ENCODE results near the gene EPHA7.

EPHA7 gene

DNA sequence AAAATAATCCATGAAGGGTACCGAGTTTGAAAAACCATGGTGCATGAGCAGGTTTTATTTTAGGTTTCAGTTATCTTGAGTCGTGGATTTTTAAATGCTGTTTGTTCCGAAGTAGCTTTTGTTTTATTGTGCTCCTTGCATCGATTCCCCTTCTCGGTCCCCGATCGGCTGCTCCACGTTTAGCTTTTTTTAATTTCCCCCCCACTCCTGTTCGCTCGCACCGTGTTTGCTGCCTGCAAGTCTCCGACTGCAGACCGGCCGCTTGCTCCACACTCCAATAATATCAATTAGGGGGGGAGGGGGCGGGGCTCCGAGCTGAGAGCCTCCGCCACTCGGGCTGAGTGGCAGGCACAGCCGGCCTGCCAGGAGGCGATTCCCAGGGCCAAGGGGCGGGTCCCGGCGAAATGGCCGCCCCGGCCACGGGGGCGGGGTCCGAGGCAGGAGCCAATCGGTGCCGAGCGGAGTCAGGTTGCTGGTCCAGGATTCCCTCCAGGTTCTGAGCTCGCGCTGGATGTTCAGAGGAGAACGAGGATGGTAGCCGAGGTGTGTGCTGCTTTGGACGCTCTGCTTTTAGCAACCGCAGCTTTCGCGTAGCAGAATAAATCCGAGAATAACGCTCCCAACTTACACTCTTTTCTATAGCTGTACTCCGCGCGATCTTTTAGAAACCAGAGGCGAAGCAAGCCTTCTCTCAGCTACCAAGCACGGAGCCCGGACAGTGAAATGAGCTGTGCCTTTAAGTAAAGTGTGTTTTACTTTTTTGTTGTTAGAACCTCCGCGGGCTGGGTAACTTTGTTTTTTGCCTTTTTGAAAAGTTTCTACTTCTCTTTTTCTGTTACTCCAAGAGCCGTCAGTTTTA lies at the start of gene EPHA7:
Gene EPHA7, minus strand, starts transcription at position 256 of the 859 bp plus-strand sequence. Its CDS starts 218 bp downstream, at position 38.
- DNase-seq = peak; percentile 12

DNA sequence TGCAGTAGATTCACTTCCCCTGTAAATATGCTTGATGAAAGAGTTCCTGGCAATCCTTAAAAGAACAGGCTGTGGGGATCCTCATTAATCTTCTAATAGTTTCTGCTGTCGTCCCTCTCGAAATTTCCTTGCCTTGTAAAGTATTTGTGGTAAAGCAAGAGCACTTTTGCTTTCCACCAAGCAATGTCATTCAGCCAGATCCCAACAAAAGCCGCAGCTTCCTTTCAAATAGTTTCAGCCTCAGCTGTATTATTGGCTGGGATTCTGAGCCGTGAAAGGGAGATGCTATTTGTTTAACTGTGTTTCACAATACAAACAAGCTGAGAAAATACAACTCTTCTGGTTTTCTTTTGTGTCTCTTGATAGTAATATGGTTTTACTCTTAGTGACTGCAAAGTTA lies 48.9 kb upstream of the EPHA7 start:
- DNase-seq = no peak

DNA sequence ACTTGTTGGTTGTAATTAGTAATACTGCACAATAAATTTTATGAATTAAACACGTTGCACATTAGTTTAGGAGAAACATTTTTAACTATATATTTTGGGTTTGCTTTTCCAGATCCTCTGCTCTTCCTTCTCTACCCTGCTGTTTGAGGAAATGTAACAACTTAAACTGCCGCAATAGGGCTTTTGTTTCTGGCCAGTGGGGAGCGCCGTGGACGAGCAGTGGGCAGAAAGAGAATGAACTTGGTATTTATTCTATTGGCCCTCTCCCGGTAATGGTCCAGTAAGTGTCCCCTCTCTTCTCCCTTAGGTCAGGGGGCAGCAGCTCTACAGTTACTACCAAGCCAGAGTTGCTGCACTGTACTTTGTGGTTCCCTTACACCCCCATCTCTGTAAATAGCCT lies 35.2 kb upstream of the EPHA7 start:
- DNase-seq = no peak

DNA sequence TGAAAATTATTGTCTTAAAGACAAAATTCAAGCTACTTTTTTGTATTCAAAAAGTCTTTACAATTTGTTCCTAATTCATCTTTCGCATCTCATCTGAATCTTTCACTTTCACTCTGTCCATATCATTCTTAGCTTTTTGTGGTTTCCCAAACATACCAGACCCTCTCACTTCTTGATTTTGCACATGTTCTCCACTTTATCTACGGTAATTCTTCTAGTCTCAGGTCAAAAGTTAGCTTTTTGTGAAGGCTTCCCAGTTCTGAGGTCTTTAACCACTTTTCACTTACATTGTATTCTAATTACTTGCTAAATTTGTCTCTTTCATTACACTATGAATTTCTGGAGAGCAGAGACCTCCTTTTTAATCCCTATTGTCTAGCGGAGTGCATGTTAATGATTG lies 34.6 kb upstream of the EPHA7 start:
- no peak for DNase-seq

DNA sequence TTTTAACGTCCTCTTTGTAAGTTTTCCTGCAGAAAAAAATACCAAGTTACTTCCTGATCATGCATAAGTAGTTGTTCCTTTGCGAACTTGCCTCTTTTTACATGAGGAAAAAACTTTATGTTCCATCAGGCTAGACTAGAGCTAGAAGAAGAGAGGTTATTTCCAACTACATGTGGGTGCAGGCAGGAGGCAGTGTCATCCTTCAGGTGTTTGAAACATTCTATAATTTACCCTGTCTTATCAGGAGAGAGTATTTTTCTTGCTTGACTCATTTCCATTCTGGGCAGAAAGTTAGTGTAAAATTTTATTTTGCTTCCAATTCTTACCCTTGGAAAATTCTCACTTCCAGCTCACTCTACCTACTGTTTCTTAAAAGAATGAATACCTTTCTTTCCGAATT lies 28.5 kb upstream of the EPHA7 start:
- DNase-seq = no peak

DNA sequence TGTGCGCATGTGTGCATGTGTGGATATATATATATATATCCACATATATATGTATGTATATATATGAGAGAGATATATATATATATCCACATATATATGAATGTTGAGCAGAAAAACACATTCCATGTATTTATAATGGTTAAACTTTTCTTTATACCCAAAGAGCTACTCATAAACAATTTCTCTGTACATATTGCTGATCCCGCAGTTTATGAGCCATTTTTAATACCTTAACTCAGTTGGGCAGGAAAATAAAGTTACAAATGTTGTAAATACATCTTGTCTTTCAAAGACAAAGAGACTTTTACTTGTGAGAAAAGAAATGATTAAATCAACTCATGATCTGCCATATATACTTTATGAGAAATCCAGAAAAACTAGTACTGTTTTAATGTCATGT lies 18.1 kb upstream of the EPHA7 start:
- no peak for DNase-seq

DNA sequence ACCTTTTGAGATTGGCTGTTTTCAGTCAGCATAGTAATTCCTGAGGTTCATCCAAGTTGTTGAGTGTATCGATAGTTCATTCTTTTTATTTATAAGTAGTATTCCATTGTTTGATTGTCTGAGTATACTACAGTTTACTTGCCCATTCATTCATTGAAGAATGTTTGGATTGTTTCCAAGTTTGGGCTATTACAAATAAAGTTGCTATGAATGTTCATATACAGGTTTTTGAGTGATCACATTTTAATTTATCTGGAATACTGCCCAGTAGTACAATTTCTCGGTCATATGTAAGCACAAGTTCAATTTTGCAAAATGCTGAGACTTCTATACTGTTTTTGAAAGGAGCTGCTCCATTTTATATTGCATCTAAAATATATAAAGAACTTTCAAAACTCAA lies 14.2 kb upstream of the EPHA7 start:
- no peak for DNase-seq

DNA sequence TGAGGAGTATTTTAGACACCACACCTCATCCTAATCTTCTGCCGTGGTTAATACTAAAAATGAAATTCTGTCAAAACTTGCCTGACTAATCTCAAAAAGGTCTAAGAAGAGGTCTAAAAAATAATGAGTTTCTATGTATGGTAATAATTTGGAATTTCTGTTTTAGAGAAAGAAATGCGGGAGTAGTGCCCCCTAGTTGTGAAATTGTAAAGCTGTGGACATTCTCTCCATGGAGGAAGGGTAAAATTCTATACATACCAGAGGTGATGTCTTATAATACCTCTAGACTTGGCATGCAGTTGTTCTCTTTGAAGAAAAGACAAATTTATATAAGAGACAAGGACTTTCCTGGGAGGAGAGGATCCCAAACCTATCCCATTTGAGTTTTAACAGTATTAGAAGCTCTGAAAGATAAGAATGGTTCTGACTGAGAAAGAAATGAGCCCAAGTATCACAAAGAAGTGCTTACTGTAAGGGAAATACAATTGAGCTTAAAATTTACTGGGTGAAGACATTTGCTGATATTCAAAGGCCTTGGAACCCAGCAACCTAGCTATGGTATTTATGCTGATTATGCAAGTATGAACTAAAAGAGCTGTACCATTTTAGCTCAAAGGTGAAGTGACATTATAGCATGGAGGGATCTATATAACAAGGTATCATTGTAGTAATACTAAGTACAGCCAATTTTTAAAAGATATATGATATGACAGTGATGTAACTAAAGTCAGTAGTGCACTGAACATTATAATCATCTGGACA lies 5.1 kb upstream of the EPHA7 start:
- DNase-seq = no peak

DNA sequence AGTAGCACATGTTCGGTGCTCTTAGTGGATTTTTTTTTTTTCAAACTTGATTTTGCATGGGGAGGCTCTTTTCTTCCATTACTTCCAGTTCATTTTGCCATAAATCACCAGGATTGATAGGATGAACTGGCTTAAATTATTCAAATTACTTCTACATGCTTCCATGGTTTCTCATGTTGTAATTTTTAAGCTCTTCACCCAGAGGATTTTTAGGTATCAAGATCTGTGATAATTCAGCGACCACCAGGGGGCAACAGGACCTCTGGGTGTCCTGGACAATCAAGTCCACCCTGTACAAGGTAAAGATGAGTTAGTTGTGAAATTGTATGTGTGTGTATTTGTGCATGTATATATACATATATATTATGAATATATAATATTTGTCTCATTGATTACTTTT lies 4.2 kb upstream of the EPHA7 start:
- DNase-seq = no peak

DNA sequence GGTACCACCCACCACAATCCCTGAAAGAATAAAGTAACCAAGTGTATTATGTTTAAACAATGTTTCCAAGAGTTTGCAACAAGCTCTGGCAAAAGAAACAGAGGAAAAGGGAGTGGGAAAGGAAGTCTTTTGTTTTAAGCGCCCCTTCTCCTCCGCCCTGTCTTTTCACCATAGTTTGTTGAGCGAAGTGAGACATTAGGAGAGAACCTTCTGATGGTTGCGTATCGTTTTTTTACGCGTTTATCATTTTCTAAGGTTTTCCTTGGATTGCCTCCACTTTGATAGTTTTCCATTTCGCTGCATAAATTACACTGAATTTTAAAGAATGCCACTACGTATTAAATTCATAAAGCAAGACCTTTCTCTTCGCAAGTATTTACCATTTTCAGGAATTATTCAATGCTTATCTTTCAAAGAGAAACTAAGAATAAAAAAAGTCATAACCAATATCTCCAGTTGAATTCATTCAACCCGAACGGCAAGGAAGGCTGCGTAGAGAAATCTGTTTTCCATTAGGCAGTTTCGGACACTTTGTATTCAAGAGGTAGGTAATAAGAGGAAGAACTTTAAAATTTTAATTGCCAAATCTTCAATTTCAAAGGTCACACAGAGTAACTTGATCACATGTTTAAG lies 920 bp upstream of the EPHA7 start:
- DNase-seq = no peak

DNA sequence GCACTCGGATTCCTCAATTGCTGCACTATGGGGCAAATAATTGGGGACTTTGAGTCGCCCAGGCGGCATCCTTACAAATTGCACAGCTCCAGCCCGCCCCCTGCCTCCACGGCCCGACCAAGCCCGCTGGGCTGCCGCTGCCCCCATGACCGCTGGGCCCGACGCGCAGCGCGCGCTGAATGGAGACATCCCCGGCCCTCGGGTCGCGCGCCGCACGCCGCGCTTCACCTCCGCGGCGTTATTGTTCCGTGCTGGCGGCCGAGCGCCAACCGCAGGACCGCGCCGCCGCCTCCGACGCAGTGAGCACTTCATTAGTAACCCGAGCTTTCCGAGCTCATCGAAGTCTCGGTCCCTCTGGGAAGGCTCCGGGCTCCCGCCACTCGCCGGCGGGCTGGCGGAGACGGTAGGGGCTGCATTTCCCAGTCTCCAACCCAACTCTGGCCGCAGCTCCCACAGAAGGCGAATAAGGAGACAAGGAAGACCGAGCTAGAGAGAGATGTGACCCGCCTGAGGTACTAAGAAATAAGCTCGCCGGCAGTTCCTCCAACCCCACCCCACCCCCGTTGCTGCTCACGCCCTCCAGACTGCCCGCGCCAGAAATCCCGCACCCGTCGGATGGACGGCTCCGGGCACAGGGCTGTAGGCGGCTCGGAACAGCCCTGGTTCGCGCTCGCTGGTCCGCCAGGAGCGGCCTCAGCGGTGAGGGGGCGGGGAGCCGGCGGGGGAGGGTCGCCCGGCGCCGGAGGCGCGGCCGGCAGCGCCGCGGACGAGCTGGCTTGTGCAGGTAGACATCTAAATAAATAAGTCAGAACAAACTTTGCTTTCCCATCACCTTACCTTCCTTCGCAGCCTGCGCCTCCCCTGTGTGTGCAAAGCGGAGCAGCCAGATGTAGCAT lies 703 bp downstream of the EPHA7 start:
- DNase-seq = no peak

DNA sequence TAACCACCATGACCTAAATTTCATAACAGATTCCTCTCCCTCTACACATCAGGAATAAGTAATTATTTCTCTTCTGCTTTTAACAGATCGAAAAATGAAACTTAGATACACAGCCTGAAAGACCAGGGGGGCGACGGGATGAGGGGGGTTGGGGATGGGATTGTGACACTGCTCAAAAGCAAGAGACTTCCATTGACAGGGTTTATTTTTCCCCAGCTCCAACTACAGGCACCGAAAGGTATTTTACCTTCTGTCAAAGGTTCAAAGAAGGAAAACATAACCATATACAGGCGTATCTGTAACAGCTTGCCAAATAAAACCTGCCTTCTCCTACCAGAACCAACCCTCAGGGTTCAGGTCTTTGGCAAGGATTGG lies 1.3 kb downstream of the EPHA7 start:
- DNase-seq = no peak

DNA sequence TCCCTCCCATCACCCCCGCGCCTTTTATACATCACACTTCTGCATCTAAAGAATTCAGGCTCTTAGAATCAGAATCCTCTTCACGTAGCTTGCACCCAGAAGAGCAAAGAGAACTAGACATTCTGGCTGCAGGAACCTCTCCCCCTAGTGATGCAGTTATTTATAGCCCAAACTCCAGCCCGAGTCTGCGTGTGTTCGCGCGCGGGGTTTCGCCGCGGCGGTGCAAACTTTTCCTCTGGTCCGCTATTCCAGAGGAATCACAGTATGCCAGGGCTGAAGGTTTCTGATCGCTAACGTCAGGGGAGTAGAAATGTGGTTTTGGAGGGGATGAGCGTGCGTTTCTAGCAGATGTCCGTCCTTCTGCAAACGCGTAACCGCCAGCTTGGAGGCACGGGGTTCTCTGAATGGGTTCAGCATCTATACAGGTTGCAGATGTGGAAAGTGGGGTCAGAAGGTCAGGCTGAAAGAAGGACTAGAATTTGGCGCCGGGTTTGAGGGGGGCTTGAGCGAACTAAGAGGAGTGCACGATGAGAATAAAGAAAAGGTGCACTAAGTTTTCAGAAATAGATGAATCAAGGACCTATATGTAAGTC lies 1.8 kb downstream of the EPHA7 start:
- DNase-seq = no peak

DNA sequence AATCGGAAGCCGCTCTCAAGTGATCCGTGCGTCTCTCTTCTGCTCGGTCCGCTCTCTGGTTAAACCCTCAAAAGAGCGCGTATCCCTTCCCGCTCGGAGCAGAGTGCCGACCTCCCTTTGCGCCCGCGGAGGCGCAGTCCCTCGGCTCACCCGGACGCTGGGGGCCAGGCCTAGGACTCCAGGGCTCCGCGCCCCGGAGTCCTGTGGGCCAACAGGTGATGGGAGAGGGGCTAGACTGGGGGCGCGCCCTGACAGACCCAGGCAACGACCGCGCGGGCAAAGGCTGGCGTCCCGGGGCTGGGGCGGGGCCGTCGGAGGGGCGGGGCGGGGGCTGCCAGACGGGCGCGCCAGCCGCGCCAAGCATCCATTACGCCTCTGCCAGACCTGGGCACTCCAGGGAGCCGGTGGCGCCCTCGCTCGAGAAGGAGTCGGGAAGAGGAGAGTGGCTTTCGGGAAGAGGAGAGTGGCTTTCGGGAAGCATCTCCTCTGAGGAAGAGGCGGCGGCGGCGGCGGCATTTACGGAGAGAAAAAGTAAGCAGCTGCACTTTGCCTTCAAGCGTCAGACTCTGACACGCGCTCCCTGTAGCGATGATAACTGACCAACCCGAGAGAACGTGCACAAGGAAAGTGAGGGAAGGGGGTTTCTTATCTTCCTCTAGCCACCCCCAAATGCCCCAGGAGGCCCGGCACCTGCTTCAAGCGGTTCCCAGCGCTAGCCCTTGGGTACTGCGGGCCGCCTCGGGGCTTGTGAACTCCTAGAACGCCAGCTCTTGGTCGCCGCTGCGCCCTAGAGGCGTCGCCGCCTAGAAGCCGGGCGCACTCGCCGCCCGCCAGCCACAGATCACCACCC lies 2.6 kb downstream of the EPHA7 start:
- no peak for DNase-seq

DNA sequence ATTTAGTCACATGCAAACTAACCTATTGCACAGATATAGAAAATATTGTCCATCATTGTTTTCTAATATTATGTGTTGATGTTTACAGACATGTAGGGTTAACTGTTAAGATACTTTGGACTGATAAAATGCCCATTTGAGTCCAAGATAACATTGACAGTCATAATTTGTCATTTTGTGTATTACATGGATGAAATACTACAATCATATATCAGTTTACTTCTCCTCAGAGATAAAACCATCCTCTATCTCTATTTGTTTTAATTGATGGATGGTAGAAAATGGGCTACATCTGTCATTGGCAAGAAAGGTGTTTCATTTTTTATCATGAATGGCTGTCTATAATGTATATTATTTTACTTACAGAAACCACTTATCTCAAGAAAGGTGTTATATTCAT lies 6.2 kb downstream of the EPHA7 start:
- no peak for DNase-seq

DNA sequence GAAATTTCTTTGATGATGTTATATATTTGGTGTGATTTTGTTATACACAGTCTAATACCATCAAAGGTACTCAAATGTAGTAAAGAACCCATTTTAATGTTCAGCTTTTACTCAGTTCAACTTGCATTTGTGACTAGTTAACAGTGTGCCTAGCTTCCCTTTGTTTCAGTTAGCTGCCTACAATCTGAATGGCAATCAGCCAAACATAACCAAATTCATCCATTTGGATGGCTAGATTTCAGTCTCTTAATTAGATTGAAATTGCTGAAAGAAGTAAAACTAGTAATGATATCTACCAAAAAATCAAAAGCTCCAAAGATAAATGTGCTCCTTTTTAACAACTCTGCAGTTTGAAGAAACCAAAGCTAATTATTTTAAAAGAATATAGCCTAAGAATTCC lies 6.9 kb downstream of the EPHA7 start:
- no peak for DNase-seq

DNA sequence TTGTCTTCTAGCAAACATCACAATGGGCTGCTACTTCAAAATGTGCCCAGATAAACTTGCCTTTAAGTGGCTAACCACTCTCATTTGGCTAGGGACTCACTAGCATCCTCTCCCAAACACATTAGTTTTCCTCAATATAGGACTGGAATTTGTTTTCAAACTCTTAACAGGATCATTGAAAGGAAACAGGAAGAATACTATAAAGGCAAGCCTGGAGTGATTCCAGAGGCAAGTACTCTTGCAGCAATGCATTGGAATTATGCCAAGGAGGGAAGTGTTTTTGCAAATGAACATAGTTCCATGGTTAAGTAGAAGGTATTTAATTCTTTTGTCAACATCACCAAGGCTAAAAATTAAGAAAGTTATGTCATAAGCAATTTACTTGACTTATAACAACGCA lies 12.2 kb downstream of the EPHA7 start:
- no peak for DNase-seq

DNA sequence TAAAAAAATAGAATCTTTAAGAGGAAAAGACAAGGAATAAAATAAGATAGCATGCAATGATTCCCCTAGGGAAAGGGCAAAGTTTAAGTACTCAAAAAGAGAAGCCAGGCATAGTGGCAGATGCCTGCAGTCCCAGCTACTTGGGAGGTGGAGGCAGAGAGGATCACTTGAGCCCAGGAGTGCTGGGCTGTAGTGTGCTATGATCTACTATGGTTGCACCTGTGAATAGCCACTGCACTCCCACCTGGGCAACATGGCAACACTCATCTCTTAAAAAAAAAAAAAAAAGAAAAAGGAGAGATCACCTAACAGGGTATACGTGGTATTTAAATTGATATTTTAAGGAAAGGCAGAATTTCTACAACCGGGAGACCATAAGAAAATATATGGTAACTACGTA lies 16.0 kb downstream of the EPHA7 start:
- no peak for DNase-seq

DNA sequence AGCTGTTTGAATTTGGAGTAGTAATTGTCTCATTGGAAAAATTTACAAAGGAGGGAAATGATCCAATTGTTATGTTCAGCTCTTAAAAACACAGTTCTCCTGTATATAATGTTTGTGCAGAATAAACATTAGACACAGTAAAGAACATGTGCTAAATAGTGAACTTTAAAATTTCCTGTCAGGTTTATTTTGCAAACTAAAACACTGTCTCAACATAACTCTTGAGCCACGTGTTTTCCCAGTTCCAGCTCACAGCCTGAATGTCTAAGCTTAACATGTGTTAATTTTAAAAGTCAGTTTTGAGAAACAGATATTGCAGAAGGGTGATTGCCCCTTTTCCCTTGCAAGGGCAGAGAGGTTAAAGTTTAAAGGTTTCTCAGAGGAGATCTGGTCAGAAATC lies 20.6 kb downstream of the EPHA7 start:
- no peak for DNase-seq

DNA sequence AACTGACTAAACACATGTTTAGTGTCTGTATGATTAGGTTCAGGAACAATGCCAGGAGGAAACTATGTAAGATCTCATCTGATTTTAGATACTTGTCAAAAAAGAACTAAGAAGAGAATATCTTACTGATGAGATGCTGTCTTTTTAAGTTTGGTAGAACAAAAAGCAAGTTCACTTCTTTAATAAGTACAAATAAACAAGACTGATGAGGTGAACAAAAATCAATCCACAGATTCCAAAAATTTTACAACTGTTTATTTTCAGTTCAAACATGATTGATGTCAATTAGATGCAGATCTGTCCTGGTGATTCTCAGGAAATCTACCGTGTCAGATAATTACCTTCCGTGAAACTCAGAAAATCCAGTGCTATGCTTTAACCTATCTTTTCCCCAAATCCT lies 24.9 kb downstream of the EPHA7 start:
- no peak for DNase-seq

DNA sequence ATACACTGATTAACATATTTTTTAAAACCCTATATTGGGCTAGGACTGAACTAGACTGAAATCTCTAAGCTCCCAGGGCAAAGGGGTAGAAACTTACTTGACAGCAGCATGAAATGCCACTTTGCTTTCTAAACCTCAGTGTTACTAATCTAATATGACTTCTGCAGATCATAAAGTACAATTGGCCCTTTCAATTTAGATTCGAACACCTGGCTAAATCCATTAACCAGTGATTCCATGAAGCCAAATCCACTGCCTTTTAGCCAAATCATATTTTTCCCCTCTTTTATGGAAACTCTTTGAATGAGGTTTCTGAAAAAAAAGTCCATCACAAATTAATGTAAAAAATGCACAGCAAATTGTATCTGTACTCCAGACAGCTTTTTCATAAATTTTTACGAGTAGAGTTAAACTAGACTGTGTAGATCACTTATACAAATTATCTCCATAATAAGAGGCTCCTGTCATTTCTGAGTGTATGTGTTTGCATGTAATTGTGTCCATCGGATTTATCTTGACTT lies 25.7 kb downstream of the EPHA7 start:
- DNase-seq = no peak

Measured in CD4-positive, alpha-beta T cell treated with Interleukin-17A for 4 hours (primary cell).